Prostate gland (tissue), 2 donors: ENCODE results near the gene DNAJB5.

ENCODE experiments used
- CTCF ChIP-seq, 4 experiments: fragments of 200-600 bp in 2 of 4; fragments of 450-650 bp in 2 of 4; sonication (generic) in 2 of 4; IDR thresholded peaks; 1 replicate in 3 of 4; 2 replicates in 1 of 4; pipeline ENCODE4 v1.5.1; 2016 to 2019; ENCODE audit warnings: antibody characterized with exemption in 4 of 4, mild to moderate bottlenecking in 2 of 4, moderate library complexity in 2 of 4
- POLR2A ChIP-seq: fragments of 450-650 bp; IDR thresholded peaks from one replicate; pipeline ENCODE4 v1.6.1; 2016; ENCODE audit warnings: antibody characterized with exemption, mild to moderate bottlenecking

GRCh38 chr9:35001803-35002502 is 12.4 kb downstream of the DNAJB5 start:
- TF ChIP-seq CTCF (IDR thresholded peaks at IDR 0.05) (no peak), POLR2A (no peak)
